ENCODE data around the gene TIMM9. TPM values are rescaled to one million over a fixed set of nuclear protein-coding genes. Genes with fewer than 3 reads are reported as not detected.
"Not testable (repeated sequence)": the region's sequence is repeated elsewhere in the genome, so short reads cannot be mapped to it uniquely, and the experiment has no call there.

TIMM9 gene
- total RNA-seq, 4 donors from 2014 or later, result 44.9 to 61.7 (median 57.6) TPM

GRCh38 chr14:58368956-58369355 is 58.4 kb downstream of the TIMM9 start:
- peaks cover 70% of the 10 kb centered on the region for H3K36me3 ChIP-seq
- no peaks in the 10 kb centered on the region for H3K9me3 ChIP-seq

DNA sequence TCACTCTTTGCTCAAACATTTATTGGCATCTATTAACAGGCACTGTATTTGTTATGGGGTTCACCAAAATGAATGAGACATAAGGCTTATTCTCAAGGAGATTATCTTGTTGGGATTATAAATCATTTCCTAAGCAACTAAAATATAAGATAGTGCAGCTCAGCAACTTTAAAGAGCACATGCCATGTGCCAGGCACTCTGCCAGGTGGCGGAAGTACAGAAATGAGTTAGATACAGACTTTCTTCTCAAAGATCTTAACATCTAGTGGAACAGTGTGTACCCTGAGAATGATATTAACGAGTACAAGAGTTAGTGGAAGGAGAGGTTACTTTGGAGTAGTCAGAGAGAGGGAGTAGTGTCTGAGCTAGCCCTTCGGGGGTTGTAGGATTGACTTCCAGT is 60.0 kb downstream of the TIMM9 start:
- H3K27ac ChIP-seq, result no peak overlapping the region
- H3K27me3 ChIP-seq, result no peaks in the 10 kb centered on the region
- H3K4me1 ChIP-seq, result no peaks in the 10 kb centered on the region
- 78% methylated on average over 3 of the region's 3 CpGs for WGBS
- DNase-seq (ENCODE audit: low spot score in 2 of 2), result no peak
- TF ChIP-seq EP300 (IDR thresholded peaks at IDR 0.05) (no peak), POLR2AphosphoS5 (IDR thresholded peaks at IDR 0.05) (no peak), POLR2A (IDR thresholded peaks at IDR 0.05) (no peak), CTCF (IDR thresholded peaks at IDR 0.05) (no peak)
- H3K36me3 ChIP-seq, result peaks cover 81% of the 10 kb centered on the region
- no peak overlapping the region for H3K4me3 ChIP-seq
- no peaks in the 10 kb centered on the region for H3K9me3 ChIP-seq

More at GRCh38 chr14:58368956-58369355, 58.4 kb downstream of the TIMM9 start:
- no peak for DNase-seq (ENCODE audit: low spot score in 2 of 2)
- WGBS, result 93% methylated on average over 1 of the region's 1 CpG
- TF ChIP-seq POLR2AphosphoS5 (IDR thresholded peaks at IDR 0.05) (no peak), POLR2A (IDR thresholded peaks at IDR 0.05) (no peak), CTCF (IDR thresholded peaks at IDR 0.05) (no peak), EP300 (IDR thresholded peaks at IDR 0.05) (no peak)
- Histone ChIP-seq H3K27ac (no peak overlapping the region), H3K4me3 (no peak overlapping the region), H3K4me1 (no peaks in the 10 kb centered on the region), H3K27me3 (no peaks in the 10 kb centered on the region)

DNA sequence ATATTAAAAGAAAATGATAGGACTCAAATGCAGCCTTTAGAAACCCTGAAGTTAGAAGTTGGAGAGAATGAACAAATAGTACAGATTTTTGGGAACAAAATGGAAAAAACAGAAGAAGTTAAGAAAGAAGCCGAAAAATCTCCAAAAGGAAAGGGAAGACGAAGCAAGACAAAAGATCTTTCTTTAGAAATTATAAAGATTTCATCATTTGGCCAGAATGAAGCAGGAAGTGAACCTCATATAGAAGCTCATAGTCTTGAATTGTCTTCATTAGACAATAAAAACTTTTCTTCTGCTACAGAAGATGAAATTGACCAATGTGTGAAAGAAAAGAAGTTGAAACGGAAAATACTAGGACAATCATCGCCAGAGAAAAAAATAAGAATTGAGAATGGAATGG is 63.0 kb downstream of the TIMM9 start:
- DNase-seq (ENCODE audit: low spot score in 2 of 2), result no peak
- Histone ChIP-seq H3K27me3 (no peaks in the 10 kb centered on the region), H3K9me3 (no peaks in the 10 kb centered on the region), H3K36me3 (peaks cover 84% of the 10 kb centered on the region), H3K4me1 (no peaks in the 10 kb centered on the region), H3K4me3 (no peak overlapping the region), H3K27ac (no peak overlapping the region)
- TF ChIP-seq EP300 (IDR thresholded peaks at IDR 0.05) (no peak), CTCF (IDR thresholded peaks at IDR 0.05) (no peak), POLR2A (IDR thresholded peaks at IDR 0.05) (no peak), POLR2AphosphoS5 (IDR thresholded peaks at IDR 0.05) (no peak)
- WGBS, result 81% methylated on average over 4 of the region's 4 CpGs

GRCh38 chr14:58362798-58363412 is 64.4 kb downstream of the TIMM9 start:
- no peak for DNase-seq (ENCODE audit: low spot score in 2 of 2)
- WGBS, result 99% methylated on average over 3 of the region's 3 CpGs

GRCh38 chr14:58362272-58362671 is 65.1 kb downstream of the TIMM9 start:
- not testable (repeated sequence) for DNase-seq (ENCODE audit: low spot score in 2 of 2); H3K4me3 ChIP-seq; H3K9me3 ChIP-seq; H3K4me1 ChIP-seq; H3K27ac ChIP-seq; H3K27me3 ChIP-seq
- H3K36me3 ChIP-seq, result peaks cover 69% of the 10 kb centered on the region
- 78% methylated on average over 1 of the region's 1 CpG for WGBS

More at GRCh38 chr14:58362798-58363412, 64.4 kb downstream of the TIMM9 start:
- Histone ChIP-seq H3K27ac (no peak overlapping the region), H3K27me3 (no peaks in the 10 kb centered on the region), H3K4me3 (no peak overlapping the region), H3K36me3 (peaks cover 75% of the 10 kb centered on the region), H3K4me1 (no peaks in the 10 kb centered on the region), H3K9me3 (no peaks in the 10 kb centered on the region)
- no peak for TF ChIP-seq EP300 (IDR thresholded peaks at IDR 0.05)

Other genes starting within 250 kb of the TIMM9 start
- gene ACTR10, start 227.4 kb downstream of the TIMM9 start, total RNA-seq, result 10 to 100 TPM; 39.3 to 66.9 (median 54.8) TPM
- 10 to 100 TPM; 78.4 to 92.2 (median 82.4) TPM for gene PSMA3, start 182.7 kb downstream of the TIMM9 start, total RNA-seq
- 10 to 100 TPM; 11.0 to 42.2 (median 14.4) TPM for gene ARID4A, start 129.0 kb downstream of the TIMM9 start, total RNA-seq
- gene TOMM20L, start 31.6 kb downstream of the TIMM9 start, total RNA-seq, result 1 to 10 TPM in 1 of 4 donors, not detected in 3; 2.7 TPM
- gene KIAA0586, start 188 bp upstream of the TIMM9 start, total RNA-seq, result 10 to 100 TPM; 11.1 to 37.1 (median 16.5) TPM
- gene DACT1, start 210.4 kb upstream of the TIMM9 start, total RNA-seq, result 1 to 10 TPM; 1.8 to 5.1 (median 3.3) TPM

All from suprapubic skin (tissue), 4 donors.